K562 (cell line): ENCODE measurements around the gene NFAM1. TPM values are rescaled to one million over a fixed set of nuclear protein-coding genes. Genes with fewer than 3 reads are reported as not detected.

ENCODE experiments used
- BMI1 ChIP-seq: fragments of 150-350 bp; IDR thresholded peaks from 2 replicates; pipeline ENCODE4 v1.6.1; 2014; ENCODE audit warnings: low read length
- CTBP1 ChIP-seq: fragments of 450-650 bp; IDR thresholded peaks from 2 replicates; pipeline ENCODE4 v1.6.1; 2016; ENCODE audit warnings: borderline replicate concordance
- DDX20 ChIP-seq: fragments of 450-650 bp; IDR thresholded peaks from 2 replicates; pipeline ENCODE4 v1.6.1; 2016; ENCODE audit warnings: missing genetic modification characterization, low read depth, mild to moderate bottlenecking, missing compliant biosample characterization, moderate library complexity
- E2F3 ChIP-seq: fragments of 250-450 bp; sonication (Bioruptor Pico); IDR thresholded peaks from 2 replicates; pipeline ENCODE4 v1.4.0; 2020; ENCODE audit warnings: mild to moderate bottlenecking
- EP300 ChIP-seq: IDR thresholded peaks from 2 replicates; pipeline ENCODE4 v1.6.1; 2012; ENCODE audit warnings: low read length, improper control_type of control experiment
- FOXJ3 ChIP-seq: sonication (generic); formaldehyde crosslinking; IDR thresholded peaks from 2 replicates; pipeline ENCODE4 v1.4.0; 2020; ENCODE audit warnings: mild to moderate bottlenecking, missing genetic modification reagents
- HCFC1 ChIP-seq: IDR thresholded peaks from 2 replicates; pipeline ENCODE4 v1.6.1; 2012; ENCODE audit warnings: low read depth, low read length, improper control_type of control experiment
- MIER1 ChIP-seq: fragments of 450-650 bp; IDR thresholded peaks from 2 replicates; pipeline ENCODE4 v1.6.1; 2016; ENCODE audit warnings: antibody characterized with exemption, mild to moderate bottlenecking, low read depth
- PHTF2 ChIP-seq: fragments of 250-450 bp; sonication (Bioruptor Pico); IDR thresholded peaks from 2 replicates; pipeline ENCODE4 v1.5.0; 2021; ENCODE audit warnings: mild to moderate bottlenecking
- PYGO2 ChIP-seq: fragments of 450-650 bp; IDR thresholded peaks from 2 replicates; pipeline ENCODE4 v1.6.1; 2016; ENCODE audit warnings: mild to moderate bottlenecking, missing genetic modification characterization, moderate library complexity, missing compliant biosample characterization
- SUPT5H ChIP-seq: fragments of 450-650 bp; IDR thresholded peaks from 2 replicates; pipeline ENCODE4 v1.6.1; 2016
- TAF7 ChIP-seq: fragments of 450-650 bp; IDR thresholded peaks from 2 replicates; pipeline ENCODE4 v1.6.1; 2016; ENCODE audit warnings: missing genetic modification characterization, missing compliant biosample characterization
- ZNF639 ChIP-seq, 2 experiments: fragments of 200-800 bp in 1 of 2; sonication (Bioruptor generic) in 1 of 2; sonication (generic) in 1 of 2; formaldehyde crosslinking in 1 of 2; IDR thresholded peaks in 1 of 2; conservative IDR thresholded peaks in 1 of 2; 2 replicates each; pipeline versions ENCODE4 v1.5.0 to v1.6.1; 2016 to 2020; ENCODE audit warnings: missing compliant biosample characterization in 1 of 2, missing genetic modification characterization in 1 of 2, missing genetic modification reagents in 1 of 2
- ZNF695 ChIP-seq: fragments of 450-650 bp; formaldehyde crosslinking; IDR thresholded peaks from 2 replicates; pipeline ENCODE4 v1.4.0; 2020; ENCODE audit warnings: mild to moderate bottlenecking, moderate library complexity
- ZSCAN32 ChIP-seq: fragments of 450-650 bp; formaldehyde crosslinking; IDR thresholded peaks from 2 replicates; pipeline ENCODE4 v1.4.0; 2020; ENCODE audit warnings: mild to moderate bottlenecking, moderate library complexity
- polyA plus RNA-seq, 8 experiments: library from polyadenylated mRNA; depleted of rRNA in 4 of 8; stranded (reverse) in 5 of 8; unstranded in 3 of 8; fragments of >200 nt; fragmentation: Nextera tagmentation in 2 of 8; fragmentation: Illumina TruSeq in 1 of 8; extraction: Ambion mirVana in 2 of 8; extraction: Trizol in 1 of 8; gene quantifications; 2 replicates each; pipeline versions ENCODE4 v1.2.1 to v1.2.3, GENCODE V29; 2011 to 2014; ENCODE audit warnings: inconsistent platforms in 1 of 8, missing spikeins in 1 of 8
- total RNA-seq, 7 experiments: library from RNA; depleted of rRNA in 6 of 7; stranded (reverse); fragments of >200 nt in 6 of 7; fragmentation: Illumina TruSeq in 2 of 7; extraction: Trizol in 2 of 7; gene quantifications; 2 replicates each; pipeline versions ENCODE4 v1.2.1 to v1.2.3, GENCODE V29; 2011 to 2021; ENCODE audit warnings: low replicate concordance in 1 of 7
- TF ChIP-seq, protein P1 (sequence below): fragments of 200-600 bp; sonication (generic); IDR thresholded peaks from one replicate; pipeline ENCODE4 v1.6.1; 2012; ENCODE audit warnings: mild to moderate bottlenecking, low read depth, low read length, inconsistent platforms

NFAM1 gene
- total and polyA plus RNA-seq, 9 of the 15 experiments (the other 6 are each of a cell fraction or from before 2014, with no cell fraction given): 0.01 to 0.18 (median 0.03) TPM; not detected in 5

- TF ChIP-seq, protein P1, sequence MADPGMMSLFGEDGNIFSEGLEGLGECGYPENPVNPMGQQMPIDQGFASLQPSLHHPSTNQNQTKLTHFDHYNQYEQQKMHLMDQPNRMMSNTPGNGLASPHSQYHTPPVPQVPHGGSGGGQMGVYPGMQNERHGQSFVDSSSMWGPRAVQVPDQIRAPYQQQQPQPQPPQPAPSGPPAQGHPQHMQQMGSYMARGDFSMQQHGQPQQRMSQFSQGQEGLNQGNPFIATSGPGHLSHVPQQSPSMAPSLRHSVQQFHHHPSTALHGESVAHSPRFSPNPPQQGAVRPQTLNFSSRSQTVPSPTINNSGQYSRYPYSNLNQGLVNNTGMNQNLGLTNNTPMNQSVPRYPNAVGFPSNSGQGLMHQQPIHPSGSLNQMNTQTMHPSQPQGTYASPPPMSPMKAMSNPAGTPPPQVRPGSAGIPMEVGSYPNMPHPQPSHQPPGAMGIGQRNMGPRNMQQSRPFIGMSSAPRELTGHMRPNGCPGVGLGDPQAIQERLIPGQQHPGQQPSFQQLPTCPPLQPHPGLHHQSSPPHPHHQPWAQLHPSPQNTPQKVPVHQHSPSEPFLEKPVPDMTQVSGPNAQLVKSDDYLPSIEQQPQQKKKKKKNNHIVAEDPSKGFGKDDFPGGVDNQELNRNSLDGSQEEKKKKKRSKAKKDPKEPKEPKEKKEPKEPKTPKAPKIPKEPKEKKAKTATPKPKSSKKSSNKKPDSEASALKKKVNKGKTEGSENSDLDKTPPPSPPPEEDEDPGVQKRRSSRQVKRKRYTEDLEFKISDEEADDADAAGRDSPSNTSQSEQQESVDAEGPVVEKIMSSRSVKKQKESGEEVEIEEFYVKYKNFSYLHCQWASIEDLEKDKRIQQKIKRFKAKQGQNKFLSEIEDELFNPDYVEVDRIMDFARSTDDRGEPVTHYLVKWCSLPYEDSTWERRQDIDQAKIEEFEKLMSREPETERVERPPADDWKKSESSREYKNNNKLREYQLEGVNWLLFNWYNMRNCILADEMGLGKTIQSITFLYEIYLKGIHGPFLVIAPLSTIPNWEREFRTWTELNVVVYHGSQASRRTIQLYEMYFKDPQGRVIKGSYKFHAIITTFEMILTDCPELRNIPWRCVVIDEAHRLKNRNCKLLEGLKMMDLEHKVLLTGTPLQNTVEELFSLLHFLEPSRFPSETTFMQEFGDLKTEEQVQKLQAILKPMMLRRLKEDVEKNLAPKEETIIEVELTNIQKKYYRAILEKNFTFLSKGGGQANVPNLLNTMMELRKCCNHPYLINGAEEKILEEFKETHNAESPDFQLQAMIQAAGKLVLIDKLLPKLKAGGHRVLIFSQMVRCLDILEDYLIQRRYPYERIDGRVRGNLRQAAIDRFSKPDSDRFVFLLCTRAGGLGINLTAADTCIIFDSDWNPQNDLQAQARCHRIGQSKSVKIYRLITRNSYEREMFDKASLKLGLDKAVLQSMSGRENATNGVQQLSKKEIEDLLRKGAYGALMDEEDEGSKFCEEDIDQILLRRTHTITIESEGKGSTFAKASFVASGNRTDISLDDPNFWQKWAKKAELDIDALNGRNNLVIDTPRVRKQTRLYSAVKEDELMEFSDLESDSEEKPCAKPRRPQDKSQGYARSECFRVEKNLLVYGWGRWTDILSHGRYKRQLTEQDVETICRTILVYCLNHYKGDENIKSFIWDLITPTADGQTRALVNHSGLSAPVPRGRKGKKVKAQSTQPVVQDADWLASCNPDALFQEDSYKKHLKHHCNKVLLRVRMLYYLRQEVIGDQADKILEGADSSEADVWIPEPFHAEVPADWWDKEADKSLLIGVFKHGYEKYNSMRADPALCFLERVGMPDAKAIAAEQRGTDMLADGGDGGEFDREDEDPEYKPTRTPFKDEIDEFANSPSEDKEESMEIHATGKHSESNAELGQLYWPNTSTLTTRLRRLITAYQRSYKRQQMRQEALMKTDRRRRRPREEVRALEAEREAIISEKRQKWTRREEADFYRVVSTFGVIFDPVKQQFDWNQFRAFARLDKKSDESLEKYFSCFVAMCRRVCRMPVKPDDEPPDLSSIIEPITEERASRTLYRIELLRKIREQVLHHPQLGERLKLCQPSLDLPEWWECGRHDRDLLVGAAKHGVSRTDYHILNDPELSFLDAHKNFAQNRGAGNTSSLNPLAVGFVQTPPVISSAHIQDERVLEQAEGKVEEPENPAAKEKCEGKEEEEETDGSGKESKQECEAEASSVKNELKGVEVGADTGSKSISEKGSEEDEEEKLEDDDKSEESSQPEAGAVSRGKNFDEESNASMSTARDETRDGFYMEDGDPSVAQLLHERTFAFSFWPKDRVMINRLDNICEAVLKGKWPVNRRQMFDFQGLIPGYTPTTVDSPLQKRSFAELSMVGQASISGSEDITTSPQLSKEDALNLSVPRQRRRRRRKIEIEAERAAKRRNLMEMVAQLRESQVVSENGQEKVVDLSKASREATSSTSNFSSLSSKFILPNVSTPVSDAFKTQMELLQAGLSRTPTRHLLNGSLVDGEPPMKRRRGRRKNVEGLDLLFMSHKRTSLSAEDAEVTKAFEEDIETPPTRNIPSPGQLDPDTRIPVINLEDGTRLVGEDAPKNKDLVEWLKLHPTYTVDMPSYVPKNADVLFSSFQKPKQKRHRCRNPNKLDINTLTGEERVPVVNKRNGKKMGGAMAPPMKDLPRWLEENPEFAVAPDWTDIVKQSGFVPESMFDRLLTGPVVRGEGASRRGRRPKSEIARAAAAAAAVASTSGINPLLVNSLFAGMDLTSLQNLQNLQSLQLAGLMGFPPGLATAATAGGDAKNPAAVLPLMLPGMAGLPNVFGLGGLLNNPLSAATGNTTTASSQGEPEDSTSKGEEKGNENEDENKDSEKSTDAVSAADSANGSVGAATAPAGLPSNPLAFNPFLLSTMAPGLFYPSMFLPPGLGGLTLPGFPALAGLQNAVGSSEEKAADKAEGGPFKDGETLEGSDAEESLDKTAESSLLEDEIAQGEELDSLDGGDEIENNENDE: no peak
- TF ChIP-seq FOXJ3 (CRISPR knock-in tag) (no peak), CTBP1 (peak; percentile 58; the same call in 1 of the 2 replicates), MIER1 (no peak), SUPT5H (no peak), E2F3 (CRISPR knock-in tag) (no peak), EP300 (peak; percentile 77), ZNF639 (CRISPR knock-in tag; conservative IDR thresholded peaks at IDR 0.05 in 1 of 2, IDR thresholded peaks at IDR 0.05 in 1 of 2) (peak in 1 of 2 experiments; percentile 70; a peak in 2 of 4 replicates), ZNF695 (no peak), BMI1 (no peak), PHTF2 (CRISPR knock-in tag) (no peak), PYGO2 (tag) (0 out of 2 replicates have a peak, but pooled peaks have one; percentile 21), DDX20 (tag) (no peak), ZSCAN32 (CRISPR knock-in tag) (no peak), TAF7 (no peak), HCFC1 (no peak)
Measured at GRCh38 chr22:42462016-42462415, 29.8 kb upstream of the NFAM1 start (continued).
